HG03460 (cell line): ENCODE data around the gene LLCFC1.

Experiments used
- ATAC-seq: cut with Tn5 transposase; IDR thresholded peaks from one replicate; pipeline ENCODE4 v1.9.1; 2021; ENCODE audit not compliant: unreplicated experiment

Gene LLCFC1

GRCh38 chr7:142983825-142984224, 44.5 kb downstream of the LLCFC1 start:
- ATAC-seq = no peak

- ATAC-seq = no peak
Observed at GRCh38 chr7:142984297-142984696, 45.0 kb downstream of the LLCFC1 start.
